Putamen (tissue), 1 donor: ENCODE results near the gene CAMKMT.

ENCODE experiments used
- DNase-seq: peaks from one replicate; pipeline ENCODE4 v3.0.0-alpha.2; 2016; ENCODE audit warnings: low spot score

CAMKMT gene

DNA sequence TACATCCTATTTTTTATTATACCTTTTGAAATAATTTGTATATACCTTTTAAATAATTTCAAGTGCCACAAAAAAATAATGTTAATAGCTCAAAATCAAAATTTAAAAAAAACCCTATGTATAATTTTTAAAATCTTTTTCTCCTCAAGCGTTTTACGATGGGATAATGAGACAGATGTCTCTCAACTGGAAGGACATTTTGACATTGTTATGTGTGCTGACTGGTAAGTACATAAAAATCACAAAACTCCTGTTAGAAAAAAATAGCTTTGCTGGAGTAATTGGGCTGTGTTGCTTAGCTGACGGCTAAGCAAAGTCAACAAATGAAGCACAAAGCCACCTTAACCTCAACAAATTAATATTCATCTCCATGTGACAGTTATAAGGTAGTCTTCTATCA, 381.7 kb downstream of the CAMKMT start:
- no peak for DNase-seq

- DNase-seq = no peak
These were observed 383.5 kb downstream of the CAMKMT start for GRCh38 chr2:44744961-44745892.

- no peak for DNase-seq
These were observed 384.4 kb downstream of the CAMKMT start for GRCh38 chr2:44745922-44746766.

DNA sequence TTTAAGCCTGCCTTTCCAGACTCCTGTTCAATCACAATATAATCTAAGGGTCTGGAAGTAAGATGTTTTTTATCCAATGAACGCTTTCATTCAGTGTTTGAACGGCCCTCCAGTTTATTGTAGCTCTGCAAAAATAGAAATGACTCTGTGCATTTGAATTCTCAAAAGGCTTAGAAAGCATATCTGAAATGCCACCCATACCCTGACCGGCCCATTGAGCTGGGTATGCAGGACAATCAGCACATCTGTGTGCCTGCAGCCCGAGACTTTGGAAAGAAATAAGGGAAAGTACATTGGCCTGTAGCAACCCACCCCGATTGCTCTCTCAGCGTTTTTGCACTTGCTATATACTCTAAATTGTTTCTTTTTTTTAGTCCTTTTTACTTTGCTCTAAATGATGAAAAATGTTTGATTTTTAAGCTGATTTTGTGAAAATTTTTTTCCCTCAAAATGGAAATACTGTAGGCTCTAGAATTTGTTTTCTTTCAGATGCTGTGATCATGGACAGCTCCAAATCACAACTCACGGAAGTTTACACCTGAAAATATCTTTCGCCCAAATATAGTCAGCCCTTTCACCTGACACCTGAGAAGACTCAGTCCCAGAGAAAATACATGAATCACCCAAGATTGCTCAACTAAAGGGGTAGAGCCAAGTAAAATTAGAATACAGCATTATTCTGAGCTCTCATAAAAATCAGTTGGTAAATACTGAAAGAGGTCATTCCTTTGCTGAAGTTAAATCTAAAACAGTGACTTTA, 385.3 kb downstream of the CAMKMT start:
- no peak for DNase-seq

DNA sequence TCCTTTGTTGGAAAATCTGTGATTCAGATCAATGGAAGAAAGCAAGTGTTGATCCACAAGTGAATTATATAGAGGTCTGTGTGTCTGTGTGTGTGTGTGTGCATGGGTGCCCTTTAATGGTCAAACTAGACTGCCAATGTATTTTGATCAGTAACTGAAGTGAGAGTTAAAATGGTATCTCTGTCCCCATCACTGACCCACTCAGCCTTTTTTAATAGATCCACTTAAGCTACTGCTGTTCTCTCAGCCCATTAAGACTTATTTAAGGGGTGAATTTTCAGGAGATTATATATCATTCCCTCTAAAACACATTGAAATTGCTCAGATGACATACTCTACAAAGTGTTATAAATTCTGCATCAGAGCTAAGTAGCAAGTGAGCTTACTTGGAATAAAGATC, 386.0 kb downstream of the CAMKMT start:
- DNase-seq = no peak

GRCh38 chr2:44751754-44752479, 390.2 kb downstream of the CAMKMT start:
- DNase-seq = no peak

GRCh38 chr2:44752761-44753160, 391.0 kb downstream of the CAMKMT start:
- no peak for DNase-seq

DNA sequence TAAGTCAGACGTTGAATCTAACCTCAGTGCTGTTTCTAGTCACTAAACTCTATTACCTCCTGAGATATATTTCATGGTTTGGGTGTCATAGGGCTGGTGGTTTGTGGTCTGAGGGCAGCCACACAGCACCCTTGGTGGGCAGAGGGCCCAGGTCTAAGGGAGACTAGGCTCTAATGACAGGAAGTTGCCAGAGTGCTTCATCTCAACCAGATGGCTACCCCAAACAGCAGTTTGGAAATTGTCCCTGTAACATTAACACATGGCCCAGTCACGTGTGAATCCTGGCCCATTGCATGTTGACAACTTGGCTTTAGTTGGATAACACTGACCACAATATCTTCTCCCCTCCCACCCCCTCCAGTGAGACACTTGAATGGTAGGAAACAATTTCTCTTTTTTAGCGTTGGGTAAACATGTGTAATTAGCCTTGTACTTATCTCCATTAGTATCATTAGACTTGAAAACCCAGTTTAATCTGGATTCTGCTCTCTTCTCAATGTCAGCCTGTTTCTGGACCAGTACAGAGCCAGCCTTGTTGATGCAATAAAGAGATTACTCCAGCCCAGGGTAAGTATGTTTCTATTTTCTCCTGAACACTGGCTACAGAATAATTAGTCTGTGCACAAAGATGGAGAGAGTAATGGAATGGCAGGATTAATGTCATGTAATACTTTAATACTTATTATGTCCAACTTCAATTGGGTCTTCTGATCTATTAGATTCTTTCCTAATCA, 392.0 kb downstream of the CAMKMT start:
- DNase-seq = no peak

GRCh38 chr2:44758591-44758990, 396.8 kb downstream of the CAMKMT start:
- no peak for DNase-seq

GRCh38 chr2:44759823-44760222, 398.1 kb downstream of the CAMKMT start:
- no peak for DNase-seq

GRCh38 chr2:44763275-44763782, 401.6 kb downstream of the CAMKMT start:
- no peak for DNase-seq

- no peak for DNase-seq
These were observed 404.5 kb downstream of the CAMKMT start for GRCh38 chr2:44766220-44766619.

DNA sequence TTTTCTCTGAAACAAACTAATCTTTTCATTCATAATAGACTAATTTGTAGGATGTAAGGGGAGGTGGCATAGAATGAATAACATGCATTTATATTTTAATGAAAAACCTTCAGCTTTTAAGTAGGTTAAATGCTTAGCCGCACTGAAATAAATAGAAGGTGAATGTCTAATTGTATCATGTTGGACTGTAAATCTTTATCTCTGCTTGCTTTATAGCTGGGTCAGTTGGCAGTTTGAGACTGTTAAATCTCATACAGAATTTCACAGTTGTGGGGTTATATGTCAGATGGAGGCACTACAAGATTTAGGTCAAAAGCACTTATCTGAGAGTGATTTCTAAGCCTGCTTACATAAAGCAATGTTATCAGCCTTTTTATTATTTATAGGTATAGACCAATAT, 405.0 kb downstream of the CAMKMT start:
- DNase-seq = no peak

DNA sequence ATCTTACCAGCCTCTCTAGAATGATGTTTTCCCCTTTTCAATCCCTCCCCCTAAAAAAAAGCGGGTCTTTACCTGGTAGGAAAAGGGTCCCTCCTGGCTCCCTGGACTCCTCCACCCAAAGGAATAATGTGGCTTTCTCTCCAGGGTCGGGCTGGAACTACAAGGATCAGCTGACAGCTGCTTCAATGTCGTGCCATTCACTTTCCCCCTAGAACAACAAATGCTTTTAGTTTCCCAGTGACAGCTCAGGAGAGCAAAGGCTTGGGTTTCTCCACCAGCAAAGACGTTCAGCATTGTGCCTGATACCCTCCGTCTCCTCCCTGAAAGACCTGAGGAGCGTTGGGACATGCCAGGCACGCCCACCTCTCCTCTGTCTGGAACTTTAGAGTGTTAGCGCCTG, 405.9 kb downstream of the CAMKMT start:
- no peak for DNase-seq

DNA sequence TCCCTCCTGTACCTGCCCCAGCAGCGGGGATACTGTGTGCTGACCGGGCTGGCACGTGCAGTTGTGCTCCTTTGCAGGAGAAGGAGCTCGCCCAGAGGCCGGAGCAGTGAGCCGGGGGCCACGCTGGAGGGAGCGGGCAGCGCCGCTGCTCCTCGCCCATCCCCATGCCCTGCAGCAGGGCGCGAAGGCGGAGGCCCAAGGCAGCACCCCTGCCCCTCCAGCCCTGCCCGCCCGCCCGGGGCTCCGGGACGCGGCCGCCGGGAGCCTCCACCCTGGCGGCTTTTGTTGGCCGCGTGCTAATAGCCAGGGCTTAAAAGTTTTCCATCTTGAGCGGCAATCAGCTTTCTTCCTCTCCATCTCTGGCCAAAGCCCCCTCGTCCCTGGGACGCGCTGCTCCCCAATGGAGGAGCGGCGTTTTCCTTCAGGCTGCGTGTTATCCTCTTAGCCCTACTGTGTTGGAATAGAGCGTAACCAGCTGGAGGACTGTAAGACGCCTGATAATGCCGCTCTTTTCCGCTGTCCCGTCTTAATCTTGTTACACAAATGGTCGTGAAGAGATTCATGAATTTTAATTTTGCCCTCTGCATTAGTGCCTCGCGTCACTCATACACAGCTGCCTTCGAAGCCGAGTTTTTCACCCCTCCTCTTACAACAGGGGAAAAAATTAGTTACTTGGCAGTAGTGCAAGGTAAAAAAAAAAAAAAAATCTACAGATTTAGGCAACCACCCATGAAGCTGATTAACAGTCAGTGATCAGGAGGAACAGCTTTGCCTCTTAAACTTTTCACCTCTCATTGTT, 406.9 kb downstream of the CAMKMT start:
- DNase-seq = no peak

DNA sequence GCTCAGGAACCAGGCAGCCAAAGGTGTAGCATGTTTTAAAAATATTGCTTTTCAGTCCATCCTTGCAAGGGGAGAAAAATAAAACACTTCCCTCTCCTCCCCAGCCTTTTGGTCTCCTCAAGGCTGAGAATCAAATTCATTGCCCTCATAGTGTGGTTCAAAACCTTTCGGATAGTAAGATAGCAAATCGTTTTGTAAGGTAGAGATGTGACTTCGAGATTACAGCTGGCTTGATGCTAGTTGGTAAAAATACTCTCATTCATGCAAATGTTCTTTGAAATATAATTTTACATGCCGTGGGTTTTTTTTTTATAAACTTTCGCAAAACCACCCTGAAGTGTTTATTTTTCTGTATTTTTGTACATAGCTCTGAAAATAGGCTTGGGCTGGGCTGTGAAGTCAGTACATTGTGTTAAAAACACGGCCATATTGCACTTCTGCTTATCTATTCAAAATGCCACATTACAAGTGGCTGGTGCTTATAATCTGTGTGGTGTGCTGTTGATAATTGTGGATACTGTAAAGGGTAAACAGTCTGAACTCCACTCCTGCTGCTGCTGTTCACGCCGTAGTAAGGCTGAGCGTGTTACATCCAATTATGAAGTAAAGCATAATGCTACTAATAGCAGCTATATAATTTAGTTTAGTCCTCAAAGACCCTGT, 407.7 kb downstream of the CAMKMT start:
- no peak for DNase-seq

DNA sequence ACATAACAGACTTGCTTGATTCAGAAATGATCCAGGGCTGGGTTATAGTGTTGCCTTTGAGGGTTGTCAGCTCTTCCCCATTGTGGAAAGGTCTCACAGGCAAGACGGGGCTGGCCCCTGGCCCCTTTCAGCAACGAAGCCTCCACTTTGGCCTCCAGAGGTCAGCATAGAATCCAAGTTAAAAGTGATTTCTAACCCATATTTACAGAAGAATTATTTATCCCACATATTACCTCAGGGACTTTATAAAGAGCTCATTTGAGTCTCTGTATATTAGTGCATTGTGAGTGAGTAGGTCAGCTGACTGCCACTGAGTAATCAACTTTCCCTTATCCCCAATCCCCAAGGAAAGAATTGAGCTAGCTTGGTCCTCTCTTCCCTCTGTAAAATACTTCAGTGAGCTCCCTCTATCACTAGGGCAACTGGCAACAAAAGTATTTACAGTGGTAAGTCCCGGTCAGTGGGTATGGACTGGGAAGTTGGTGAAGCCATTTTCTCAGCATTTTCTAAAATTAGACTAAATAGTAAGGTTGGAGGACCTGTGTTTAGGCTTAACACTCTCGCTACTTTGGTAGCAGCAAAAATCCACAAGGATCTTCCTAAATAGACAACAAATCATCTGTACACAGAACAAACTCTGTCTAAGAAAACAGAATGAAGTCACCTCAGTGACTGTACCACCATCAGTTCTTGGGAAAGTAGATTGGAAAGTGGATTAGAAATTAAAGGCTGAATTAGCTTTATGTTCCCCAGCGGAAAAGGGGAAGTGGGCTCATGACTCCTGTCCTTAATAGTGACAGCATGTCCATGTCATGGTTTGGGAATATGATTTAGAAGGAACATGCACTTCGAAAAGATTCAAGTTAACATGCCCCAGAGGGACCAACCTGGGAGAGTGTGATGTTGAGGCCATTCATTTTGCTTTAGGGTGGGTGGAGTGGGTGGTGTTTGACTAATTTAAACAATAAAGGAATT, 408.8 kb downstream of the CAMKMT start:
- DNase-seq = no peak

DNA sequence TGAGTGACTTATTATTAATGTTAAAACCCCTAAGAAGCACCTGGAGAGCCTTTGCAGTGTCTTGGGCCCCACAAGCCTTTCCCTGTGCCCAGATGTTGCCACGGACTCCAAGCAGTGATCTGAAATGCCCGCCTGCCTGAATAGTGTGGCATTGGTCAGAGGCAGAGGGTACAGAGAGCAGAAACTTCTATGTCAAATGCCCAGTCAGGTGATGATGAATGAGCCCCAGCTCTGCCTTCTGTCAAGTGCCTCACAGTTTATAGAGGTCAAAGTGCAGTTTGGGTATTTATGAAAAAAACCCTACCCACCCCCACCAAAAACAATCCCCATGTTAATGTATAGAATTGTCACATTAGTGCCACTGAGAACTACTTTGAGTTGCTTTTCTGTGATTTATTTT, 409.8 kb downstream of the CAMKMT start:
- no peak for DNase-seq
